Esophagus squamous epithelium (tissue), 5 donors: ENCODE results near the gene GNG8. TPM values are rescaled to one million over a fixed set of nuclear protein-coding genes. Genes with fewer than 3 reads are reported as not detected.

Source experiments
- DNase-seq: peaks from one replicate; lab custom pipeline; 2025; lab: John Stamatoyannopoulos, UW
- H3K27ac ChIP-seq, 4 donors: fragments of 200-600 bp; sonication (generic); one replicate each; pipeline ENCODE4 v1.5.1; 2016 to 2019; ENCODE audit warnings: mild to moderate bottlenecking in 1 of 4
- H3K27me3 ChIP-seq, 4 donors: fragments of 200-600 bp; sonication (generic); 1 replicate in 3 of 4; 2 replicates in 1 of 4; pipeline versions ENCODE4 v1.5.1 to v1.6.0; 2017 to 2021; ENCODE audit warnings: antibody characterized with exemption in 1 of 4
- H3K36me3 ChIP-seq, 3 donors: fragments of 200-600 bp; sonication (generic); one replicate each; pipeline ENCODE4 v1.5.1; 2016 to 2019
- H3K4me1 ChIP-seq, 3 donors: fragments of 200-600 bp; sonication (generic); one replicate each; pipeline ENCODE4 v1.5.1; 2017 to 2019
- H3K4me3 ChIP-seq, 4 donors: fragments of 200-600 bp; sonication (generic); 1 replicate in 3 of 4; 2 replicates in 1 of 4; pipeline ENCODE4 v1.5.1; 2016 to 2019; ENCODE audit warnings: mild to moderate bottlenecking in 2 of 4, moderate library complexity in 1 of 4
- H3K9me3 ChIP-seq, 3 donors: fragments of 200-600 bp; sonication (generic); one replicate each; pipeline ENCODE4 v1.5.1; 2016 to 2019
- POLR2A ChIP-seq, 4 donors: fragments of 450-650 bp; IDR thresholded peaks; one replicate each; pipeline ENCODE4 v1.6.1; 2017; ENCODE audit warnings: antibody characterized with exemption in 4 of 4, mild to moderate bottlenecking in 4 of 4, moderate library complexity in 3 of 4
- WGBS, 2 donors: methylation state at CpG; one replicate each; pipeline ENCODE4 v1.1.5; 2018; 5-methylcytosine and 5-hydroxymethylcytosine counted together
- intact Hi-C: fragments of 100-400 bp; cut with DNase I; formaldehyde crosslinking; loops from one replicate; pipeline ENCODE4 v1.15.0; 2022
- total RNA-seq, 4 donors: library from RNA; depleted of rRNA; stranded (reverse); fragments of >200 nt; gene quantifications; one replicate each; pipeline ENCODE4 v1.1.0, GENCODE V29; 2016
- TF ChIP-seq, protein P1 (sequence below), 6 experiments: fragments of 450-650 bp in 4 of 6; fragments of 200-600 bp in 2 of 6; sonication (generic) in 2 of 6; IDR thresholded peaks; one replicate each; pipeline ENCODE4 v1.5.1; 2016 to 2019; ENCODE audit warnings: antibody characterized with exemption in 6 of 6, mild to moderate bottlenecking in 4 of 6, moderate library complexity in 4 of 6
- donor health status: DM: yes; HTN: yes; CAD: no.

GNG8 gene
- total RNA-seq, 4 donors from 2014 or later: not detected

GRCh38 chr19:46656541-46656940, 20.5 kb upstream of the GNG8 start:
- intact Hi-C loops: no loop called here
- no peaks in the 10 kb centered on the region for H3K36me3 ChIP-seq
- 83% methylated on average over 3 to 5 of the region's 5 CpGs for WGBS, 2 donors
- H3K4me1 ChIP-seq: peaks cover 13 to 50% (median 16%) of the 10 kb centered on the region in 3 donors
- H3K9me3 ChIP-seq: no peaks in the 10 kb centered on the region
- H3K4me3 ChIP-seq: no peak overlapping the region
- no peak for TF ChIP-seq POLR2A (IDR thresholded peaks at IDR 0.05)
- H3K27ac ChIP-seq: peak overlapping the region in 1 of 4 donors; percentile 76
- H3K27me3 ChIP-seq: peaks cover 3 to 56% (median 8%) of the 10 kb centered on the region in 4 donors
- DNase-seq: no peak

DNA sequence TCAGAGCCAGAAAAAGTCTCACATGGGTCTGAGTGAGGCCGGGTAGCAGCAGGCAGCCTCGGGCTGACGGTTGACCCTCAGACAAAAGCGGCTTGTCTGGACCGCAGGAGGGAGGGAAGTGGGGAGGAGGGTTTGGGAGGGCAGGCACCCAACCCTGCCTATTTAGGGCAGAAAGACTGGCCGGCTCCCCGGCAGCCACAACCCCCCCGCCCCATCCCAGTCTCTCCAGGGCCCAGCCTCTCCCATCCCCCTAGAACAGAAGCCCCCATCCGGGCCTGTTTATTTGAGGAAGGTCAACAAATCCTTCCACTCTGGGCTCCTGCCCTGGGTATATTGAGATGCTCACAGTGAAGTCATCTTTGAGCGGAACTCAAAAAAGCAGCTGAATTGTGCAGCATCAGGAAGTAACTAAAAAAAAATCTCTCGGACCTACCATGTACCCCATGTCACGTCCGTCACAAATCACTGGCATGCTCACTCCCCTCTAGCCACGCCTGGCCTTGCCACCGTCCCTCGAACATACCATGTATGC, 18.7 kb upstream of the GNG8 start:
- TF ChIP-seq, protein P1, sequence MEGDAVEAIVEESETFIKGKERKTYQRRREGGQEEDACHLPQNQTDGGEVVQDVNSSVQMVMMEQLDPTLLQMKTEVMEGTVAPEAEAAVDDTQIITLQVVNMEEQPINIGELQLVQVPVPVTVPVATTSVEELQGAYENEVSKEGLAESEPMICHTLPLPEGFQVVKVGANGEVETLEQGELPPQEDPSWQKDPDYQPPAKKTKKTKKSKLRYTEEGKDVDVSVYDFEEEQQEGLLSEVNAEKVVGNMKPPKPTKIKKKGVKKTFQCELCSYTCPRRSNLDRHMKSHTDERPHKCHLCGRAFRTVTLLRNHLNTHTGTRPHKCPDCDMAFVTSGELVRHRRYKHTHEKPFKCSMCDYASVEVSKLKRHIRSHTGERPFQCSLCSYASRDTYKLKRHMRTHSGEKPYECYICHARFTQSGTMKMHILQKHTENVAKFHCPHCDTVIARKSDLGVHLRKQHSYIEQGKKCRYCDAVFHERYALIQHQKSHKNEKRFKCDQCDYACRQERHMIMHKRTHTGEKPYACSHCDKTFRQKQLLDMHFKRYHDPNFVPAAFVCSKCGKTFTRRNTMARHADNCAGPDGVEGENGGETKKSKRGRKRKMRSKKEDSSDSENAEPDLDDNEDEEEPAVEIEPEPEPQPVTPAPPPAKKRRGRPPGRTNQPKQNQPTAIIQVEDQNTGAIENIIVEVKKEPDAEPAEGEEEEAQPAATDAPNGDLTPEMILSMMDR (IDR thresholded peaks at IDR 0.05): no peak
- no peak for TF ChIP-seq POLR2A (IDR thresholded peaks at IDR 0.05)
- Histone ChIP-seq H3K4me3 (no peak overlapping the region), H3K27ac (peak overlapping the region; percentile 25 to 85 (median 75)), H3K4me1 (peaks cover 4 to 35% (median 4%) of the 10 kb centered on the region in 3 donors), H3K9me3 (no peaks in the 10 kb centered on the region), H3K27me3 (peaks cover 0 to 64% (median 7%) of the 10 kb centered on the region in 4 donors), H3K36me3 (no peaks in the 10 kb centered on the region)
- DNase-seq: no peak
- 59 to 61% methylated on average over 12 of the region's 16 CpGs for WGBS, 2 donors
- intact Hi-C loops: no loop called here

GRCh38 chr19:46650445-46650844, 14.4 kb upstream of the GNG8 start:
- intact Hi-C loops: no loop called here
- 82 to 83% methylated on average over 7 of the region's 7 CpGs for WGBS, 2 donors
- H3K27ac ChIP-seq: no peak overlapping the region
- no peaks in the 10 kb centered on the region for H3K36me3 ChIP-seq
- H3K4me1 ChIP-seq: peaks cover 0 to 28% (median 0%) of the 10 kb centered on the region in 3 donors
- peaks cover 0 to 74% (median 4%) of the 10 kb centered on the region in 4 donors for H3K27me3 ChIP-seq
- TF ChIP-seq, protein P1 (IDR thresholded peaks at IDR 0.05): no peak
- no peak for TF ChIP-seq POLR2A (IDR thresholded peaks at IDR 0.05)
- H3K9me3 ChIP-seq: peaks cover 0 to 13% (median 5%) of the 10 kb centered on the region in 3 donors
- no peak for DNase-seq
- H3K4me3 ChIP-seq: no peak overlapping the region

- H3K4me3 ChIP-seq: no peak overlapping the region
- intact Hi-C loops: no loop called here
- H3K36me3 ChIP-seq: no peaks in the 10 kb centered on the region
- peaks cover 0 to 13% (median 5%) of the 10 kb centered on the region in 3 donors for H3K9me3 ChIP-seq
- H3K27me3 ChIP-seq: peaks cover 0 to 69% (median 4%) of the 10 kb centered on the region in 4 donors
- 28 to 38% methylated on average over 1 to 3 of the region's 144 CpGs for WGBS, 2 donors
- peaks cover 0 to 16% (median 0%) of the 10 kb centered on the region in 3 donors for H3K4me1 ChIP-seq
- DNase-seq: no peak
- no peak overlapping the region for H3K27ac ChIP-seq
- TF ChIP-seq, protein P1 (IDR thresholded peaks at IDR 0.05): no peak
- TF ChIP-seq POLR2A (IDR thresholded peaks at IDR 0.05): no peak
Measured at GRCh38 chr19:46648961-46649960, 13.3 kb upstream of the GNG8 start.

GRCh38 chr19:46648060-46648960, 12.3 kb upstream of the GNG8 start:
- 45 to 56% methylated on average over 12 to 20 of the region's 63 CpGs for WGBS, 2 donors
- TF ChIP-seq POLR2A (IDR thresholded peaks at IDR 0.05): no peak
- TF ChIP-seq, protein P1 (IDR thresholded peaks at IDR 0.05): no peak
- peaks cover 0 to 13% (median 5%) of the 10 kb centered on the region in 3 donors for H3K9me3 ChIP-seq
- DNase-seq: no peak
- H3K4me1 ChIP-seq: peaks cover 0 to 8% (median 0%) of the 10 kb centered on the region in 3 donors
- H3K27ac ChIP-seq: no peak overlapping the region
- H3K27me3 ChIP-seq: peaks cover 0 to 69% (median 4%) of the 10 kb centered on the region in 4 donors
- intact Hi-C loops: no loop called here
- no peak overlapping the region for H3K4me3 ChIP-seq
- no peaks in the 10 kb centered on the region for H3K36me3 ChIP-seq
